HepG2 (cell line): ENCODE data around the gene RYR2.

Source experiments
- GLI4 ChIP-seq: sonication (generic); formaldehyde crosslinking; IDR thresholded peaks from 2 replicates; pipeline ENCODE4 v1.5.1; 2020; ENCODE audit warnings: missing genetic modification reagents, mild to moderate bottlenecking, moderate library complexity, borderline replicate concordance
- HMG20A ChIP-seq: IDR thresholded peaks from 2 replicates; pipeline ENCODE4 v1.6.1; 2016; ENCODE audit warnings: borderline replicate concordance
- NR3C1 ChIP-seq: sonication (generic); formaldehyde crosslinking; IDR thresholded peaks from 2 replicates; pipeline ENCODE4 v1.4.0; 2020; ENCODE audit warnings: missing genetic modification reagents
- POGZ ChIP-seq: sonication (generic); formaldehyde crosslinking; IDR thresholded peaks from 2 replicates; pipeline ENCODE4 v1.4.0; 2020; ENCODE audit warnings: mild to moderate bottlenecking, missing genetic modification reagents
- POLR2A ChIP-seq, 2 experiments: IDR thresholded peaks; 2 replicates each; pipeline ENCODE4 v1.6.1; 2011; ENCODE audit warnings: low read depth in 2 of 2, low read length in 2 of 2, mild to moderate bottlenecking in 1 of 2, moderate library complexity in 1 of 2; ENCODE audit not compliant: insufficient read depth in 1 of 2
- RELA ChIP-seq: sonication (generic); formaldehyde crosslinking; IDR thresholded peaks from 2 replicates; pipeline ENCODE4 v1.4.0; 2020; ENCODE audit warnings: missing genetic modification reagents
- SMARCE1 ChIP-seq: fragments of 450-650 bp; IDR thresholded peaks from 2 replicates; pipeline ENCODE4 v1.6.1; 2017; ENCODE audit warnings: borderline replicate concordance
- ZZZ3 ChIP-seq: sonication (generic); formaldehyde crosslinking; IDR thresholded peaks from 2 replicates; pipeline ENCODE4 v1.4.0; 2020; ENCODE audit warnings: missing genetic modification reagents, mild to moderate bottlenecking, borderline replicate concordance
- TF ChIP-seq, protein P1 (sequence below): sonication (generic); formaldehyde crosslinking; conservative IDR thresholded peaks from 2 replicates; pipeline ENCODE4 v1.4.0; 2020; ENCODE audit warnings: missing genetic modification reagents
- TF ChIP-seq, protein P2 (sequence below): sonication (generic); formaldehyde crosslinking; IDR thresholded peaks from 2 replicates; pipeline ENCODE4 v1.5.0; 2020; ENCODE audit warnings: mild to moderate bottlenecking, missing genetic modification reagents, moderate library complexity

DNA sequence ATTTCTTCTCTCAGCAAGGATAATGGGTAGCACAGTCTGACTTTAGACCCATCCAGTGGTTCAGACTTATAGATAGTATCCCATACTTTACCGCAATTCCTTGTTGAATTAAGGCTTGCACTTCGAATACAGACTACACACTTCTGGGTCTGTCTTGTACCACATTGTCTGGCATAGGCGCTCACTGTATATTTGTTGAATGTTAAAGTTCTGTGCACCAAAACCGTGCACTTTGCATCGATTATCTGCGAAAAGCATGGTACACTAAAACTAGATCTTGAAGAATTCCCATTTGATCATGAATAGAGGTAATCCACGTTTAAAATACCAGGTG is 556 bp upstream of the RYR2 start:
- no peak for TF ChIP-seq NR3C1 (CRISPR knock-in tag)
- no peak for TF ChIP-seq RELA
- no peak for TF ChIP-seq GLI4 (CRISPR knock-in tag)
- TF ChIP-seq SMARCE1: no peak
- TF ChIP-seq, protein P1, sequence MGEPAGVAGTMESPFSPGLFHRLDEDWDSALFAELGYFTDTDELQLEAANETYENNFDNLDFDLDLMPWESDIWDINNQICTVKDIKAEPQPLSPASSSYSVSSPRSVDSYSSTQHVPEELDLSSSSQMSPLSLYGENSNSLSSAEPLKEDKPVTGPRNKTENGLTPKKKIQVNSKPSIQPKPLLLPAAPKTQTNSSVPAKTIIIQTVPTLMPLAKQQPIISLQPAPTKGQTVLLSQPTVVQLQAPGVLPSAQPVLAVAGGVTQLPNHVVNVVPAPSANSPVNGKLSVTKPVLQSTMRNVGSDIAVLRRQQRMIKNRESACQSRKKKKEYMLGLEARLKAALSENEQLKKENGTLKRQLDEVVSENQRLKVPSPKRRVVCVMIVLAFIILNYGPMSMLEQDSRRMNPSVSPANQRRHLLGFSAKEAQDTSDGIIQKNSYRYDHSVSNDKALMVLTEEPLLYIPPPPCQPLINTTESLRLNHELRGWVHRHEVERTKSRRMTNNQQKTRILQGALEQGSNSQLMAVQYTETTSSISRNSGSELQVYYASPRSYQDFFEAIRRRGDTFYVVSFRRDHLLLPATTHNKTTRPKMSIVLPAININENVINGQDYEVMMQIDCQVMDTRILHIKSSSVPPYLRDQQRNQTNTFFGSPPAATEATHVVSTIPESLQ (CRISPR knock-in tag): no peak
- TF ChIP-seq POGZ (CRISPR knock-in tag): no peak
- no peak for TF ChIP-seq ZZZ3 (CRISPR knock-in tag)
- no peak for TF ChIP-seq HMG20A (CRISPR knock-in tag)
- TF ChIP-seq, protein P2, sequence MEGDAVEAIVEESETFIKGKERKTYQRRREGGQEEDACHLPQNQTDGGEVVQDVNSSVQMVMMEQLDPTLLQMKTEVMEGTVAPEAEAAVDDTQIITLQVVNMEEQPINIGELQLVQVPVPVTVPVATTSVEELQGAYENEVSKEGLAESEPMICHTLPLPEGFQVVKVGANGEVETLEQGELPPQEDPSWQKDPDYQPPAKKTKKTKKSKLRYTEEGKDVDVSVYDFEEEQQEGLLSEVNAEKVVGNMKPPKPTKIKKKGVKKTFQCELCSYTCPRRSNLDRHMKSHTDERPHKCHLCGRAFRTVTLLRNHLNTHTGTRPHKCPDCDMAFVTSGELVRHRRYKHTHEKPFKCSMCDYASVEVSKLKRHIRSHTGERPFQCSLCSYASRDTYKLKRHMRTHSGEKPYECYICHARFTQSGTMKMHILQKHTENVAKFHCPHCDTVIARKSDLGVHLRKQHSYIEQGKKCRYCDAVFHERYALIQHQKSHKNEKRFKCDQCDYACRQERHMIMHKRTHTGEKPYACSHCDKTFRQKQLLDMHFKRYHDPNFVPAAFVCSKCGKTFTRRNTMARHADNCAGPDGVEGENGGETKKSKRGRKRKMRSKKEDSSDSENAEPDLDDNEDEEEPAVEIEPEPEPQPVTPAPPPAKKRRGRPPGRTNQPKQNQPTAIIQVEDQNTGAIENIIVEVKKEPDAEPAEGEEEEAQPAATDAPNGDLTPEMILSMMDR (CRISPR knock-in tag): no peak
- TF ChIP-seq POLR2A (IDR thresholded peaks at IDR 0.05; ENCODE audit: insufficient read depth in 1 of 2, low read depth in 2 of 2, low read length in 2 of 2): no peak
